HL-60 (cell line): ENCODE data around the gene RASSF7.

Experiments
- DNase-seq, 2 experiments: peaks; one replicate each; pipeline ENCODE4 v3.0.0-alpha.2; 2010 to 2020; ENCODE audit warnings: low read depth in 1 of 2, low spot score in 1 of 2
- H3K27ac ChIP-seq: fragments of 250-450 bp; sonication (Bioruptor Pico); replicated peaks from 2 replicates; pipeline ENCODE4 v1.5.1; 2020; ENCODE audit warnings: mild to moderate bottlenecking, moderate library complexity
- H3K27me3 ChIP-seq: fragments of 250-450 bp; sonication (Bioruptor Pico); 2 replicates; pipeline ENCODE4 v1.5.1; 2021; ENCODE audit warnings: mild to moderate bottlenecking, moderate library complexity; ENCODE audit not compliant: insufficient read depth, poor library complexity, severe bottlenecking
- H3K4me3 ChIP-seq: replicated peaks from 2 replicates; pipeline ENCODE4 v1.5.1; 2011; ENCODE audit warnings: mild to moderate bottlenecking, control low read depth, low read length; ENCODE audit not compliant: insufficient read depth
- CTCF ChIP-seq: IDR thresholded peaks from one replicate; pipeline ENCODE4 v1.5.1; 2011; ENCODE audit warnings: low read length, control low read depth, inconsistent platforms; ENCODE audit not compliant: insufficient read depth
- GABPA ChIP-seq: IDR thresholded peaks from 2 replicates; pipeline ENCODE4 v1.6.1; 2012; ENCODE audit warnings: low read depth
- POLR2AphosphoS5 ChIP-seq: IDR thresholded peaks from 2 replicates; pipeline ENCODE4 v1.6.1; 2012; ENCODE audit warnings: low read depth
- SPI1 ChIP-seq: IDR thresholded peaks from 2 replicates; pipeline ENCODE4 v1.6.1; 2012; ENCODE audit warnings: low read depth, mild to moderate bottlenecking, borderline replicate concordance
- TF ChIP-seq, protein P1 (sequence below): IDR thresholded peaks from 2 replicates; pipeline ENCODE4 v1.6.1; 2012; ENCODE audit warnings: low read depth; ENCODE audit not compliant: insufficient replicate concordance

The RASSF7 gene

GRCh38 chr11:528166-528814, 32.5 kb upstream of the RASSF7 start:
- DNase-seq, result no peak
- Histone ChIP-seq H3K27ac (no peak overlapping the region), H3K4me3 (no peak overlapping the region), H3K27me3 (no peaks in the 10 kb centered on the region)
- TF ChIP-seq SPI1 (no peak), GABPA (no peak), CTCF (no peak), POLR2AphosphoS5 (no peak)
- TF ChIP-seq, protein P1, sequence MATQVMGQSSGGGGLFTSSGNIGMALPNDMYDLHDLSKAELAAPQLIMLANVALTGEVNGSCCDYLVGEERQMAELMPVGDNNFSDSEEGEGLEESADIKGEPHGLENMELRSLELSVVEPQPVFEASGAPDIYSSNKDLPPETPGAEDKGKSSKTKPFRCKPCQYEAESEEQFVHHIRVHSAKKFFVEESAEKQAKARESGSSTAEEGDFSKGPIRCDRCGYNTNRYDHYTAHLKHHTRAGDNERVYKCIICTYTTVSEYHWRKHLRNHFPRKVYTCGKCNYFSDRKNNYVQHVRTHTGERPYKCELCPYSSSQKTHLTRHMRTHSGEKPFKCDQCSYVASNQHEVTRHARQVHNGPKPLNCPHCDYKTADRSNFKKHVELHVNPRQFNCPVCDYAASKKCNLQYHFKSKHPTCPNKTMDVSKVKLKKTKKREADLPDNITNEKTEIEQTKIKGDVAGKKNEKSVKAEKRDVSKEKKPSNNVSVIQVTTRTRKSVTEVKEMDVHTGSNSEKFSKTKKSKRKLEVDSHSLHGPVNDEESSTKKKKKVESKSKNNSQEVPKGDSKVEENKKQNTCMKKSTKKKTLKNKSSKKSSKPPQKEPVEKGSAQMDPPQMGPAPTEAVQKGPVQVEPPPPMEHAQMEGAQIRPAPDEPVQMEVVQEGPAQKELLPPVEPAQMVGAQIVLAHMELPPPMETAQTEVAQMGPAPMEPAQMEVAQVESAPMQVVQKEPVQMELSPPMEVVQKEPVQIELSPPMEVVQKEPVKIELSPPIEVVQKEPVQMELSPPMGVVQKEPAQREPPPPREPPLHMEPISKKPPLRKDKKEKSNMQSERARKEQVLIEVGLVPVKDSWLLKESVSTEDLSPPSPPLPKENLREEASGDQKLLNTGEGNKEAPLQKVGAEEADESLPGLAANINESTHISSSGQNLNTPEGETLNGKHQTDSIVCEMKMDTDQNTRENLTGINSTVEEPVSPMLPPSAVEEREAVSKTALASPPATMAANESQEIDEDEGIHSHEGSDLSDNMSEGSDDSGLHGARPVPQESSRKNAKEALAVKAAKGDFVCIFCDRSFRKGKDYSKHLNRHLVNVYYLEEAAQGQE, result no peak

DNA sequence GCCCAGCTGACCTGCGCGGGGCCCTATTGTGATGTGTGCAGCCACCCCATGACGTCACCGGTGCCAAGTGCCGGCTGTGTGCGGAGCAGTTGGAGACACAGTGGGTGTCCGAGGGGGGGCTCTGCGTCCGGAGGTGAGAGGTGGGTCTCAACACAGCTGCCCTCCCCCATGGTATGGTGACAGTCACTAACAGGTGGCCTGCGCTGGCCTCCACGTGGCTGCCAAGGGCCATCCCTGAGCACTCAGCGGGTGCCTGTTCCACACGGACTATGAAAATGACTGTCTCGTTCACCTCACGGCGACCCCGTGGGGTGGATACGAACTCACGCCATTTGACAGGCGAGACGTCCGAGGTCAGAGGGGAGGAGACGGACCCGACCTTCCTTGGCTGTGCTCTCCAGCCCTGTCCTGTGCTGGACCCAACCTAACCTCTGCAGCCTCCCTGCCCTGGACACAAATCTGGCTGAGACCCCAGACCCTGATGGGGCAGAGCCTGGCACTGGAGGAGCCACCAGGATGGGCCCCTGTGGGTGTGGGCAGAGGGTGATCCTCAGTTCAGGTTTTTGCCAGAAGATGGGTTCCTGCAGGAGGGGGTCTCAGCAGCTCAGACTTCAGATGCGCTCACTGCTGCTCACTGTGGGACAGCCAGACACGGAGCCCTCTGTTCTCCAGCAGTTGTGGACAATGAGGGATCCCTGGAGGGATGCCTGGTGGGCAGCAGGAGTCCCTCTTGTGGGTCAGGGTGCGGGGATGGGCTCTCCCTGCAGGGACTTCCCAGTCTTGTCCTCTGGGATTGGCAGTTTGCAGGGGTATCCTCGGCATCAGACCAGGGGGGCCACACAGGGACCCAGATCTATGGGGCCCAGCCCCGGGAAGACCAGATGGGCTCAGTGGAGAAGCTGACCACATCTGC, 31.7 kb upstream of the RASSF7 start:
- no peak for DNase-seq
- TF ChIP-seq POLR2AphosphoS5 (no peak), SPI1 (no peak), GABPA (no peak)
- TF ChIP-seq, protein P1, result no peak
- H3K27ac ChIP-seq, result no peak overlapping the region
- no peak overlapping the region for H3K4me3 ChIP-seq
- no peaks in the 10 kb centered on the region for H3K27me3 ChIP-seq

DNA sequence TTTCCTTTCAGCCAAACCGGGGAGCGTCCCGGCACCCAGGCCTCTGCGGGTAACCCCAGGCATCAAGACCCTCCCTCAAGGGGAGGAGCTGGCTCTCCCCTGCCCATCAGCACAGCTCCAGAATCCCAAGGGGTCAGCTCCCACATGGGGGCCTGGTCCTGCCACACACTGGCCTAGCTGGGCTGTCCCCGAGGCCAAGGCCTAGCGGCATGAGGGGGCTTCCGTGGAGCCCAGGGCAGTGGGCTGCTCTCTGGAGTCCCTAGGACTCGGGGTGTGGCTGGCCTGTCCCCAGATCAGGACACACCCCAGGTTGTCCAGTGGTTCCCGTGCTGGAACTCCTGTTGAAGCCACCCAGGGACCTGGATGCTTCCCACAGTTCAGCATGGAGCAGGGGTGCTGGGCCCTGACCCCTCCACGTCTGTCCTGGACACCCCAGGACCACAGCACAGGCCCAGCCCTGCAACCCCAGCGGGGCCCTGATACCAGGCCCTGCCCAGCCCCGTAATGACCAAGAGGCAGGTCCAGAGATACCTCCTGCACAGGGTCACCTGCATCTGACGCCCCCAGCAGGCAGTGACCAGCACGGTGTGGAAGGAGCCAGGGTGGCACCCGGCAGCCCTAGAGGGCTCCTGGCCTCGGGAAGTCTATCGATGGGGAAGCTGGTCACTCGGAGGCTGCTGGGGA, 30.9 kb upstream of the RASSF7 start:
- no peak for DNase-seq
- Histone ChIP-seq H3K27me3 (no peaks in the 10 kb centered on the region), H3K4me3 (no peak overlapping the region), H3K27ac (no peak overlapping the region)
- no peak for TF ChIP-seq CTCF

DNA sequence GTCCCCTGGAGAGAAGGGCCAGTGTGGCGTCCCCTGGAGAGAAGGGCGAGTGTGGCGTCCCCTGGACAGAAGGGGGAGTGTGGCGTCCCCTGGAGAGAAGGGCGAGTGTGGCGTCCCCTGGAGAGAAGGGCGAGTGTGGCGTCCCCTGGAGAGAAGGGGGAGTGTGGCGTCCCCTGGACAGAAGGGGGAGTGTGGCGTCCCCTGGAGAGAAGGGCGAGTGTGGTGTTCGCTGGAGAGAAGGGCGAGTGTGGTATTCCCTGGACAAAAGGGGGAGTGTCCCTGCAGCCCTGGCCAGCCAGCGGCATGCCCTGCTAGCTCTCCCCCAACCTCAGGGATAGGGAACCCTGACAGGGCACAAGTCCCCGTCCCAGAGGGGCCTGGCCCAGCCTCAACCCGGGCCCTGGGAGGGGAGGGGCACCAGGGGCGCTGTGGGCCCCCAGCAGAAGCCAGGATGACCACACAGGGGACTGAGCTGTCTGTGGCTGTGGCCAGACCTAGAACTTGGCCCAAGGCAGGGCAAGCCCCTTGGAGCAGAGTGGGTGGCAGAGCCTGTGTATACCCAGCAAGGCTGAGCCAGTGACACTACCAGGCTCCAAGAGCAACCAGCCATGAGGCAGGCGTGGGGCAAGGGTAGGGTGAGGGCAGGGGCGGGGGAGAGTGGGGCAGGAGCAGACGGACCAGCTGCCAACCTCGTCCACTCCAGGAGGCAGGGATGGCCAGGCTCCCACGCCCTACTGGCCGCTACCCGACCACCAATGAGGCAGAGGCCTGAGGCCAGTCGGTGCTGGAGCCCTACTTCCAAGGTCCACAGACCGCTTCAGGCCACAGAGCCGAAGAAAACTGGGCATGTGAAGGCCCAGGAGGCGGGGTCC, 29.6 kb upstream of the RASSF7 start:
- Histone ChIP-seq H3K27me3 (no peaks in the 10 kb centered on the region), H3K4me3 (no peak overlapping the region), H3K27ac (no peak overlapping the region)
- DNase-seq, result no peak
- TF ChIP-seq, protein P1, result no peak
- TF ChIP-seq GABPA, result no peak
- TF ChIP-seq SPI1, result no peak
- TF ChIP-seq POLR2AphosphoS5, result no peak
- no peak for TF ChIP-seq CTCF
